HepG2 (cell line): ENCODE results near the gene FUBP3. TPM values are rescaled to one million over a fixed set of nuclear protein-coding genes. Genes with fewer than 3 reads are reported as not detected.

Experiments used
- ATAC-seq: fragments of 200-7000 bp; cut with Tn5 transposase; 3 replicates; pipeline ENCODE4 v1.9.1; 2020; ENCODE audit warnings: mild to moderate bottlenecking, moderate library complexity
- BruUV-seq: library from RNA; stranded (reverse); fragments of 400-500 nt; replicated peaks from 2 replicates; lab custom pipeline; 2021; lab: Mats Ljungman, UMichigan
- CTCF ChIA-PET: fragments of 300-600 bp; formaldehyde crosslinking; extraction: SDS; loops from one replicate; lab custom pipeline; 2021; ENCODE audit warnings: low total read pairs, inconsistent platforms, low intra/inter-chr PET ratio; lab: Yijun Ruan, JAX
- POLR2A ChIA-PET: fragments of 350-600 bp; sonication (Branson Sonifier 250); formaldehyde crosslinking; loops from one replicate; lab custom pipeline; 2020; ENCODE audit warnings: antibody characterized with exemption, inconsistent platforms; lab: Yijun Ruan, JAX
- DNase-seq: peaks from one replicate; pipeline ENCODE4 v3.0.0-alpha.2; 2015; ENCODE audit warnings: low spot score
- FAIRE-seq: peaks from 3 replicates; lab custom pipeline; 2011; peaks lifted over from hg19 to GRCh38; lab: Jason Lieb, UNC
- H2AFZ ChIP-seq: one replicate; pipeline ENCODE4 v1.6.1; 2011; ENCODE audit warnings: low read length, inconsistent platforms
- H3K27ac ChIP-seq: fragments of 300-600 bp; 3 replicates; pipeline ENCODE4 v1.8.0; 2011; ENCODE audit warnings: mixed run types, mild to moderate bottlenecking, mixed read lengths, low read length, inconsistent platforms; ENCODE audit not compliant: insufficient read depth; ENCODE audit errors: extremely low read length
- H3K27me3 ChIP-seq, 2 experiments: fragments of 200-600 bp in 1 of 2; 2 replicates in 1 of 2; 3 replicates in 1 of 2; pipeline versions ENCODE4 v1.6.0 to v1.8.0; 2011; ENCODE audit warnings: low read length in 2 of 2, mild to moderate bottlenecking in 2 of 2, moderate library complexity in 2 of 2, inconsistent platforms in 1 of 2; ENCODE audit not compliant: insufficient read depth in 2 of 2, control insufficient read depth in 1 of 2
- H3K36me3 ChIP-seq, 2 experiments: fragments of 200-600 bp in 1 of 2; replicated peaks in 1 of 2; 2 replicates in 1 of 2; 3 replicates in 1 of 2; pipeline versions ENCODE4 v1.5.1 to v1.8.0; 2011; ENCODE audit warnings: low read length in 2 of 2, inconsistent platforms in 1 of 2; ENCODE audit not compliant: insufficient read depth in 2 of 2, control insufficient read depth in 1 of 2
- H3K4me1 ChIP-seq: 2 replicates; pipeline ENCODE4 v1.5.1; 2012; ENCODE audit warnings: low read length, inconsistent platforms; ENCODE audit not compliant: insufficient read depth
- H3K4me2 ChIP-seq: 2 replicates; pipeline ENCODE4 v1.6.0; 2011; ENCODE audit warnings: low read depth, low read length, inconsistent platforms
- H3K4me3 ChIP-seq, 3 experiments: fragments of 200-600 bp in 1 of 3; sonication (generic), shearing (Covaris generic) in 1 of 3; replicated peaks in 1 of 3; 2 replicates each; pipeline ENCODE4 v1.5.1; 2011 to 2016; ENCODE audit warnings: low read length in 3 of 3, inconsistent platforms in 2 of 3, low read depth in 2 of 3, mild to moderate bottlenecking in 2 of 3, control low read depth in 1 of 3, mixed read lengths in 1 of 3; ENCODE audit not compliant: insufficient read depth in 1 of 3
- H3K79me2 ChIP-seq: one replicate; pipeline ENCODE4 v1.6.1; 2011; ENCODE audit warnings: low read length, inconsistent platforms; ENCODE audit not compliant: insufficient read depth
- H3K9ac ChIP-seq: 2 replicates; pipeline ENCODE4 v1.6.0; 2011; ENCODE audit warnings: mild to moderate bottlenecking, low read depth, low read length, inconsistent platforms; ENCODE audit not compliant: insufficient read depth
- H3K9me3 ChIP-seq: 2 replicates; pipeline ENCODE4 v1.5.1; 2012; ENCODE audit warnings: mild to moderate bottlenecking, low read length
- H4K20me1 ChIP-seq: 2 replicates; pipeline ENCODE4 v1.6.0; 2011; ENCODE audit warnings: inconsistent platforms, mild to moderate bottlenecking, low read length, moderate library complexity; ENCODE audit not compliant: insufficient read depth
- FLYWCH1 ChIP-seq: sonication (generic); formaldehyde crosslinking; IDR thresholded peaks from 2 replicates; pipeline ENCODE4 v1.8.1; 2023; ENCODE audit warnings: mild to moderate bottlenecking, missing genetic modification reagents
- FOSL2 ChIP-seq: sonication (generic); formaldehyde crosslinking; IDR thresholded peaks from 2 replicates; pipeline ENCODE4 v1.4.0; 2020; ENCODE audit warnings: missing genetic modification reagents
- MYC ChIP-seq: sonication (generic); formaldehyde crosslinking; IDR thresholded peaks from 2 replicates; pipeline ENCODE4 v1.9.0; 2021; ENCODE audit warnings: missing genetic modification reagents, borderline replicate concordance
- PTBP1 ChIP-seq: fragments of 200-400 bp; formaldehyde crosslinking; IDR thresholded peaks from 2 replicates; pipeline ENCODE4 v1.6.1; 2018; ENCODE audit warnings: low read length, low read depth; ENCODE audit not compliant: poor library complexity, severe bottlenecking
- THAP11 ChIP-seq: IDR thresholded peaks from 2 replicates; pipeline ENCODE4 v1.6.1; 2016; ENCODE audit warnings: missing biosample characterization, missing genetic modification reagents
- ZBTB26 ChIP-seq: IDR thresholded peaks from 2 replicates; pipeline ENCODE4 v1.6.1; 2016; ENCODE audit warnings: missing compliant biosample characterization, missing genetic modification reagents, borderline replicate concordance
- WGBS: methylation state at CpG from one replicate; pipeline ENCODE4 v1.1.6; 2017; ENCODE audit warnings: low lambda C conversion rate; 5-methylcytosine and 5-hydroxymethylcytosine counted together
- in situ Hi-C: cut with HindIII; loops from 2 replicates; pipeline ENCODE4 v1.10.0; 2017; ENCODE audit warnings: low pct_unique_long_range_greater_than_20kb; ENCODE audit not compliant: extremely low pct_ligation_motif_present
- intact Hi-C: fragments of 100-400 bp; cut with micrococcal nuclease; formaldehyde crosslinking; loops from one replicate; pipeline ENCODE4 v1.10.0; 2022; ENCODE audit not compliant: unreplicated experiment
- polyA plus RNA-seq, 8 experiments: library from polyadenylated mRNA; depleted of rRNA in 3 of 8; stranded (reverse) in 7 of 8; unstranded in 1 of 8; fragments of >200 nt; fragmentation: Illumina TruSeq in 4 of 8; extraction: Trizol in 4 of 8; gene quantifications; 2 replicates each; pipeline versions ENCODE4 v1.2.1 to v1.2.3, GENCODE V29; 2011 to 2016; ENCODE audit warnings: low read depth in 4 of 8, missing spikeins in 1 of 8, mixed read lengths in 1 of 8; ENCODE audit not compliant: insufficient read depth in 1 of 8
- total RNA-seq, 5 experiments: library from RNA; depleted of rRNA; stranded (reverse); fragments of >200 nt; fragmentation: Illumina TruSeq; extraction: Trizol; gene quantifications; 2 replicates each; pipeline ENCODE4 v1.2.3, GENCODE V29; 2016; ENCODE audit warnings: low read depth in 1 of 5

The FUBP3 gene
- total and polyA plus RNA-seq, 2 of the 13 experiments (the other 11 are each of a cell fraction or from before 2014, with no cell fraction given): 28.7 to 40.0 TPM

GRCh38 chr9:130555968-130556367 is 23.4 kb upstream of the FUBP3 start:
- ATAC-seq: no peak
- no TSS peak for BruUV-seq
- no peaks in the 10 kb centered on the region for H3K36me3 ChIP-seq
- peak overlapping the region; percentile 36 for H2AFZ ChIP-seq
- intact Hi-C loops: no loop called here
- ChIA-PET CTCF (no interaction called here), POLR2A (interaction anchor here (0.9 kb wide), 1 partner anchor 57 kb away, joined by 3 read pairs; no protein-coding TSS in a partner anchor)
- H3K4me1 ChIP-seq: peaks cover 14% of the 10 kb centered on the region
- H3K27me3 ChIP-seq: peaks cover 0 to 11% of the 10 kb centered on the region in 2 experiments; a peak in 3 of 5 replicates
- H3K9ac ChIP-seq: no peak overlapping the region
- no peaks in the 10 kb centered on the region for H4K20me1 ChIP-seq
- no peaks in the 10 kb centered on the region for H3K79me2 ChIP-seq
- H3K4me3 ChIP-seq: no peak overlapping the region
- no peak overlapping the region for H3K27ac ChIP-seq
- in situ Hi-C loops: no loop called here
- peak overlapping the region; percentile 42 for H3K4me2 ChIP-seq
- DNase-seq: no peak
- TF ChIP-seq FOSL2 (CRISPR knock-in tag) (0 out of 2 replicates have a peak, but pooled peaks have one; percentile 9), MYC (CRISPR knock-in tag) (no peak), THAP11 (no peak), ZBTB26 (CRISPR knock-in tag) (no peak), FLYWCH1 (CRISPR knock-in tag) (no peak), PTBP1 (no peak)
- no peak for FAIRE-seq
- WGBS: 12% methylated on average over 6 of the region's 6 CpGs
- no peaks in the 10 kb centered on the region for H3K9me3 ChIP-seq
